GM18499 (cell line): ENCODE measurements around the gene ATP13A2.

Experiments used
- ATAC-seq: cut with Tn5 transposase; IDR thresholded peaks from one replicate; pipeline ENCODE4 v1.9.1; 2021; ENCODE audit warnings: moderate number of reproducible peaks; ENCODE audit not compliant: insufficient read depth, unreplicated experiment

Gene ATP13A2, protein sequence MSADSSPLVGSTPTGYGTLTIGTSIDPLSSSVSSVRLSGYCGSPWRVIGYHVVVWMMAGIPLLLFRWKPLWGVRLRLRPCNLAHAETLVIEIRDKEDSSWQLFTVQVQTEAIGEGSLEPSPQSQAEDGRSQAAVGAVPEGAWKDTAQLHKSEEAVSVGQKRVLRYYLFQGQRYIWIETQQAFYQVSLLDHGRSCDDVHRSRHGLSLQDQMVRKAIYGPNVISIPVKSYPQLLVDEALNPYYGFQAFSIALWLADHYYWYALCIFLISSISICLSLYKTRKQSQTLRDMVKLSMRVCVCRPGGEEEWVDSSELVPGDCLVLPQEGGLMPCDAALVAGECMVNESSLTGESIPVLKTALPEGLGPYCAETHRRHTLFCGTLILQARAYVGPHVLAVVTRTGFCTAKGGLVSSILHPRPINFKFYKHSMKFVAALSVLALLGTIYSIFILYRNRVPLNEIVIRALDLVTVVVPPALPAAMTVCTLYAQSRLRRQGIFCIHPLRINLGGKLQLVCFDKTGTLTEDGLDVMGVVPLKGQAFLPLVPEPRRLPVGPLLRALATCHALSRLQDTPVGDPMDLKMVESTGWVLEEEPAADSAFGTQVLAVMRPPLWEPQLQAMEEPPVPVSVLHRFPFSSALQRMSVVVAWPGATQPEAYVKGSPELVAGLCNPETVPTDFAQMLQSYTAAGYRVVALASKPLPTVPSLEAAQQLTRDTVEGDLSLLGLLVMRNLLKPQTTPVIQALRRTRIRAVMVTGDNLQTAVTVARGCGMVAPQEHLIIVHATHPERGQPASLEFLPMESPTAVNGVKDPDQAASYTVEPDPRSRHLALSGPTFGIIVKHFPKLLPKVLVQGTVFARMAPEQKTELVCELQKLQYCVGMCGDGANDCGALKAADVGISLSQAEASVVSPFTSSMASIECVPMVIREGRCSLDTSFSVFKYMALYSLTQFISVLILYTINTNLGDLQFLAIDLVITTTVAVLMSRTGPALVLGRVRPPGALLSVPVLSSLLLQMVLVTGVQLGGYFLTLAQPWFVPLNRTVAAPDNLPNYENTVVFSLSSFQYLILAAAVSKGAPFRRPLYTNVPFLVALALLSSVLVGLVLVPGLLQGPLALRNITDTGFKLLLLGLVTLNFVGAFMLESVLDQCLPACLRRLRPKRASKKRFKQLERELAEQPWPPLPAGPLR

DNA sequence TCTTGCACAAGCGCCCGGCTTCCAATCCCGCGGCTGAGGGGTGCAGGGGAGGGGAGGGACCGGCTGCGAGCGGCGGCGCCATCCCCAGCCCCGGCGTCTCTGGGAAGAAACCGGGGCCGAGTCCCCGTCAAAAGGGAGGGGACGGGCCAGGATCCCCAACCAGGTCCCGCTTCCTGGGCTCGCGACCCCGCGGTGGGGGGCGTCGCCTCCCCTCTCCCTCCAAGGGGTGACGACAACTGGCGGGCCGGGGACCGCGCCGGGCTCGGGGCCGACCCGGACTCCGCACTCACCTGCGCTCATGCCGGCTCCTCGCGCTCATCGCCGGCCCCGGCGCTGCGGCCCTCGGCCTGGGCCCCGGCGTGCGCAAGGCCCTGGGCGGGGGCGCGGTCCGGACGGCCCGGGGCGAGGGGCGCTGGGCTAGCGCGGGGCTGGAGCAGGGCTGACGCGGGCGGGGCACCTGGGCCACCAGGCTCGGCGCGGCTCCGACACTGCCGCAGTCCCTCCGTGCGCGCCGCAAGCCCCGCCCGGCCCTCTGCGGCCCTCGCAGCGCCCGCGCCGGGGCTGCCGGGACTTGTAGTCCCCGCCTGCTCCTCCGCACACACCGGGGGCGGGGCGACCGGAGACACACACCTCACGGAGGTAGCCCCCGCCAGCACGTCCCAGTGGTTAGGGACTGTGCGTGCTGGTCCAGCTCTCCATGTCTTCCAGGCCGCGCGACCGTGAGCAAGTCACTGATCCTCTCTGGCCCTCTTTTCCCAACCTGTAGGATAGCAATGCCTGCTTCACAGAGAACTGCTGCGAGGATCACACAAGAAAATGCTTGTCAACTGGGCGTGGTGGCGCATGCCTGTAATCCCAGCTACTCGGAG lies at the start of gene ATP13A2:
Gene ATP13A2, minus strand, starts transcription at position 490 of the 869 bp plus-strand sequence. Its CDS starts 190 bp downstream, at position 300.
- ATAC-seq = no peak

DNA sequence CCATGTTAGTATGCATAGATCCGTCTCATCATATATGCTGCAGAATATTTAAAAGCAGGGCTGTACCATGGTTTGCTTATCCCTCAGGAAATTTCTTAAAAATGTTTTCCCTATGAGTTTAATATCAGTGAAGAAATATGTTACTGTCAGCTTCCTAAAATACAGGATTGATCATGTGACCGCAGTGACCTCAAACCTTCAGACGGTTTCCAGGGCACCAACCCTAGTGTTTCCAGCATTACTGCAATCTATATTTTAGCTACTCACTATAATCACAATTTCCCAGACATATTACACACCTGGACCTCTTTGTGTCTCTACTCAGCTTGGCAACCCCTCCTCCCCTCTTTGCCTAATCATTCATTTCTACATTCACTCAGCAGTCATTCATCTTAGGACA lies 49.8 kb upstream of the ATP13A2 start:
- no peak for ATAC-seq

DNA sequence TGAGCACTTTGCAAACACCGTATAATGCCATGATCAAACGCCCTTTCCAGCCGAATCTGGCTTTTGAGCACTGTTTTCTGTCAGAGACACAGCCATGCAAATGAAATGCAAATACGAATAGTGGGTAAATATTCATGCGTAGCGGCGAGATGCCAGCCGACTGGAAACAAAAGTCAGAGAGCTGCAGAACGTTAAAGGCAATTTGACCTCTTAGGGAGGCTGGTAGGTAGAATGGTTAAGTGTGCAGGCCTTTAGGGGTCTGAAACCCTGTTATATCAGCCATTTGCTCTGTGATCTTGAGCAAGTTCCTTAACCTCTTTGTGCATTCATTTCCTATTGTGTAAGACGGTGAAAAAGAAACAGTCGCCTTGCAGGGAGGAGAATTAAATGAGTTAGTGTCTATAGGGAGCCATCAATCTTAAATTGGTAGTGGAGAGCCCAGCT lies 48.6 kb upstream of the ATP13A2 start:
- no peak for ATAC-seq

DNA sequence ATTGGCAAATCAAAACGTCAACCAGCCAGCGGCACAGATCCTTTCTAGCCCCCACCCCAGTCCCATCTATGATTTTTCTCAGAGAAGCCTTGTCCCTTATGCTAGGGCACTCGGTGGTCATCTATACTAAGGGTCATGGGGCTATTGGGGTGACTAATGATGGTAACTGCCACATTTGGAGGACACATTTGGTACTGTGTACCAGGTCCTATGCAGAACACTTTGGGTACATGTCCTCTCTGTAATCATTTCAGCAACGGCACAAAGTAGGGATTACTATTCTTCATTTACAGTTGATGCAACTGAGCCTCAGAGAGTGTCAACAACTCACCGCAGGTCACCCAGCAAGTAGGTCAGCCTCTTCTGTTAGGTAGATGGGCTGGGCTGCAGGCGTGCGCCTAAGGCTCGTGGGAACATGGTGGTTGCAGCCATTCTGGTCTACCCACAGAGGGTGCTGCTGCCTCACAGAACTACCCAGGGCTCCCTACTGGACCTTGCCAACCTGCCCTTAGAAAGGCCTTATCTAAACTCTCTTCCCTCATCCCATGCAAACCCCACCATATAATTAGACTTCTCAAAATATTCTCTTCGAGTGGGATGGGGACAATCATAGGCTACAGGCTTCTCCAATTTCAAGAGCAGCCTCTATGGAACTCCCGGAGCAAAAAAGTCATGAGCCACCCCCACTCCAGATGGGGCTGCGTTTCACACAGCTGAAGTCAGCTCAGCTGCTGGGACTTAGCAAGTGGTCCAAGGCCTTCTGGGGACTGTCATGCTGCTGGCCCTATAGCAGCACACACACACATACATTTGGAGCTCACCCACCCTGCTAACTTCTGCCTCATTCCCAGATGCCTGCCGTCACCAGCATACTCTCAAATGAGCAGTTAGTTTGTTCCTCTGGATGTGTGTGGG lies 47.9 kb upstream of the ATP13A2 start:
- no peak for ATAC-seq

DNA sequence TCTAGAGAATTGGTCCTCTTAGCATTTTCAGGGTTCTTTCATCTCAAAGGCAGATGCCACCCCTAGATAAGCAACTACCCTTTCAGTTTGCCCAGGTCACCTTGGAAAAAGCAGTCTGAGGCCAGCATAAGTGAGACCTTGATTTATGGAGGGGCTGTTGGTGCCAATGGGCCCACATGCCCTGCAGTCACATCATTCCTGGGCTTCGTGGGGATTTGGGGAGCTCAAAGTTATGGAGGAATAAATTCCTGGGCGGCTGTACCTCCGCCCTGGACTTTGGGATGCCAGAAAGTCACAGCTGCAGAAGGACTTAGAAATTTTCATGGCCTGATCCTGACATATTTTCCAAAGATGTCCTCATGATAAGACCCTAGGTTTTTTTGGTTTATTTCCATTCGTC lies 44.8 kb upstream of the ATP13A2 start:
- no peak for ATAC-seq

DNA sequence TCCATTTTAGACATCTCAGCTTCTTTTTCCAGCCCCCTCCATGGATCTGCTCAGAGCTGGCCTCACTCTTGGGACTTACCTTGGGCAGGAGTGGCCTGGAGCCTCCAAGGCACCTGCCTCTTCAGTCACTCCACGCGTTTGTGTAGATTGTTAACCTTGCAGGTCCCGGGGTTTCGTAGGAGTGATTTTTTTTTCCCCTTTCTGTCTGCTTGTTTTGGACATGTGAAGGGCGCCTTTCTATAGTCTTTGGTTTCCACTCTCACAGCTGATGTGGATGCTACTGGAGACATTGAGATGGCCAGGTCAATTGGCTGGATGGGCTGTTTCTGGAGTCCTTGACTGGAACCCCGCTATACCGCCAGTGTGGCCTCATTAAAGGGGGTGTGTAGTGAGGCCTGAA lies 44.1 kb upstream of the ATP13A2 start:
- no peak for ATAC-seq

DNA sequence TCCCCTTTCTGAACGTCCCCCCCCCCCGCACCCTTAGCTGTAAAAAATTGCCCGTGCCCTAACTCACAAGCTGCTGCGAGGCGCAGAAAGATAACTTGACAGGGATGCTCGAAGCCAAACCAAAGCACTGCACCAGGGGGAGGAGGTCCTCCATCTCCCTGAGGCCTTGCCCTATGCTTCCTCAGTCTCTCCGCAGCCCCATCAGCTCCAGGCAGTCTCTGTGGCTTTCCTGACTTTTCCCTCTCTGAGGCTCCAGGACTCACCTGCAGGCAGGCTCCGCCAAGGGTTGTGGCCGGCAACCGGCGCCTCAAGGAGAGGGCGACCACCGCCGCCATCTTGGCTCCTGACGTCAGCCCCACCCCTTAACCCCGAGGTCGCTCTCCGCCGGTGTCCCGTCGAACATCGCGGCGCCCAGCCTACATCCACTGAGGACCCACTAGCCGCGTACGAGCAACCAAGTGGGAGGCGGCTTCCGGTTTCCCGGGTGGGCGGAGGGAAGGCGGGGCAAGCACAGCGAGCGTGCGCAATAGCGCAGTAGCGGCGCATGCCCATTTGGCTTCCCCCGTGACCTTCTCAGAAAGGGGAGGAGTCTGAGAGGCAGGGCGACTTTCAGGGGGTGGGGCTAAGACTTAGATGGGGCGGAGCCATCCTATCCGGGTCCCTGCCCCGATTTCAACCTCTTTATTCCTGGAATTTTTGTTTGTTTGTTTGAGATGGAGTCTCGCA lies 42.1 kb upstream of the ATP13A2 start, which contains the start of gene SDHB:
Gene SDHB, minus strand, starts transcription at position 348 of the 726 bp plus-strand sequence. Its CDS starts 13 bp downstream, at position 335.
- ATAC-seq = peak; percentile 84

DNA sequence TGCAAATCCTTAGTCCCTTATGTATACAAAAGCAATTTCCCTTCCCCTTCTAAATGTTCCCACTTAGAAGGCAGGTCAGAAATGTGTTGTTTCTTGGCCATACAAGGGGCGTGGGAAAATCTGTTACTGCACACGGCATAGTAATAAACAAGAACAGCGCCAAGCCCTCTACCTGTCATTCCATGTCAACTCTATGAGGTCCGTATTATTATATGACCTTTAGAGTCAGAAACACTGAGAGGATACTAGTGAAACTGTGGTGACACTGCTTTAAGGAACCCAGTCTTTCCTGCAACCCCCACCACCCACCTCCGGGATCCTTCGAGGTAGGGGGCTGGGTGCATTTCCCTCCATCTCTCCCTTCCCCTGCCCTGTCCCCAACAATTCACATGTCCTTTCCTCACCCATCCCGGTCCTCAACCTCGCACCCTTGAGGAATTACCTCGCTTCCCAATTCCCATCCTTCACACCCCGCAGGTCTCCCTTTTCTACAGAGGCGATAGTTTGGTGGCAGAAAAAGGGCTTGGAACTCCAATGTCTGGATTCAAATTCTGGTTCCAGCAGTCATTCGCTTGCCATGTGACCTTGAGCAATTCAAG lies 41.5 kb upstream of the ATP13A2 start:
- ATAC-seq = no peak

DNA sequence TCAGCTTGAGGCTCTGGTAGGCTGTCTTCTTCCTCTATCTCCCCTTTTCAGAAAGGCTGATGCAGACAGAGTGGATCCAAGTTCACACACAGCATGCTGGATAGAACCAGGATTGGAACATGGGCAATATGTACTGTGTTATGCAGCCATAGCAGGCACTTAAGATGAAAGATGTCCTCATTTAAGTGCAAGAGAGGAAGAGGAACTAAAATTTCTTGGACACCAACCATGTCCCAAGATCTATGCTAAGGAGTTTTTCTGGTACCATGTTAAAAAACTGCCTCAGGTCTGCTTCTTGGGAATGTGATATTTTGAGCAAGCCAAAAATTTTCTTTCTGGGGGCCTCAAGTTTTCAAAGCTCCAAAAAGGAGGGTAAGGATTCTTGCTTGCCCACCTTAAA lies 40.9 kb upstream of the ATP13A2 start:
- no peak for ATAC-seq

DNA sequence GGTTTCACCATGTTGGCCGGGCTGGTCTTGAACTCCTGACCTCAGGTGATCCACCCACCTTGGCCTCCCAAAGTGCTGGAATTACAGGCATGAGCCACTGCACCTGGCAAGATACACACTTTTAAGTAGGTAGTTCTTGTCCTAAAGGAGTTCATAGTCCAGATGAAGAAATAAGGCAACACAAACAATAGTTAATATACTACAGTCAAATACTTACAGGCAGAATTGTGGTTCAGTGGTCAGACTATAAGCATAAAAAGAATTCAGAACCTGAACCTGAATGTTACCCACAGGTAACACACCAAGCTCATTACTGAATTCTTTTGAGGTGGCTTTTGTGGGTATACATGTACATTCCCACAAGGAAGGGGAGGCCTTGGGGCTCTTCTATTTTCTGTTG lies 40.3 kb upstream of the ATP13A2 start:
- ATAC-seq = no peak

DNA sequence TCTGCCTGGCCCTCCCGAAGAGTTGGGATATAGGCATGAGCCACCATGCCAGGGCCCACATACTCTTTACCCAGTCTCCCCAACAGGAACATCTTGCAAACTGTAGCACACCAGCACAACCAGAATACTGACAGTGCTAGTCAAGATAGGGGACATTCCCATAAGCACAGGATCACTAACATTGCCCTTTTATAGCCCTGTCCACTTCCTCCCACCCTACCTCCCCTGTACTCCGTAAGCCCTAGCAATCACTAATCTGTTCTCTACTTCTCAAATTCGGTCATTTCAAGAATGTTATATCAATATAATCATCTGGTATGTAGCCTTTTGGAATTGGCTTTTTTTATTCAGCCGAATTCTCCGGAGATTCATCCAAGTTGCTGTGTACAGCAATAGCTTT lies 36.2 kb upstream of the ATP13A2 start:
- no peak for ATAC-seq

DNA sequence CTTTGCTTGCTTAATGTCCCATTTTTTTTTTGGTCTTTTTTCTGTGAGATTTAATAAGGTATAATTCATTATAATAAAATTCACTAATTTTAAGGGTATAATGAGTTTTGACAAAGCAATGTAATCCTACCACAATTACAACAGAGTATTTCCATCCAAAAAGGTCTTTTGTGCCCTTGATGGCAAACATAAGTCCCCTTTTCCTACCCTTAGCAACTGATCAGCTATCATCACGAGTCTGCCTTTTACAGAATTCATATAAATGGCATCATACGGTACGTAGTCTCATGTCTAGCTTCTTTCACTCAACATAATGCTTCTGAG lies 34.6 kb upstream of the ATP13A2 start:
- ATAC-seq = no peak

DNA sequence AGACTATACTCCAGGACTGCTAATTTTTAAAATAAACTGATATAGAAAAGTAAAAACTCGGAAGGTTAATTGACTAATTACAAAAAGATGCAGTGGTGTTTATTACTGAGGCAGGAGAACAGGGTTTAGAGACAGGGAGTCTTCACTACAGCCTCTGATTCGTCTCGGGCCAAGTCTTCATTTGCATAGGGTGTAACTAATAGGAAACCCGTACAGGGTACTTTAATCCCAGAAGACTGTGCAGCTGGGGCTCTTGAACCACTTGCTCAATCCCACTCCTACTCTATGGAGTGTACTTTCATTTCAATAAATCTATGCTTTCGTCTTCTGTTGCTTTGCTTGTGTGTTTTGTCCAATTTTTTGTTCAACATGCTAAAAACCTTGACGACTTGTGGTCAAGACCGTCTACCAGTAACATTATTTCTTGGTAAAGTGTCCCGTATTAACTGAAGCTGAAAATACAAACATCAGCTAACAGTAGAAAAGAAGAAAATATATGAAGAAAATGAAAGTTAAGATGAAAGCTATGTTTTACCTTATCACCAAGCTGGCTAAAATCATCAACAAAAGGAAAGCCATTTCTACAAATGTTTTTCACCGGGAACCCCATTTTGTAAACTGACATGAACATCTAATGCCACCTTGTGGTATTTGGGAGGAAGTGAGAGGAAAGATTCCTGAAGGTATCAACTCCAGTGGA lies 34.1 kb upstream of the ATP13A2 start:
- ATAC-seq = no peak

DNA sequence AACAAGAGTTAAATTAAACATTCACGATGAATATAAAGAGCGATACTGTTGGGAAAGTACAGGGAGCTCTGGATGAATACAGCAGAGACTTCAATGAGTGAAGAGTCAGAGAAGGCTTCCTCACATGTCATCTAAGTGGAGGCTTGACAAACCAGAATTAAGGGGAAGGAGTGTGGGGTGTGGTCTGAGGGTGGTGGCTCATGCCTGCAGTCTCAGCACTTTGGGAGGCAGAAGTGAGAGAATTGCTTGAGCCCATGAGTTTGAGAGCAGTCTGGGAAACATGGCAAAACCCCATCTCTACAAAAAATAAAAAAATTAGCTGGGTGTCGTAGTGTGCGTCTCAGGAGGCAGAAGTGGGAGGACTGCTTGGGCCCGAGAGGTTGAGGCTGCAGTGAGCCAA lies 33.4 kb upstream of the ATP13A2 start:
- ATAC-seq = no peak

DNA sequence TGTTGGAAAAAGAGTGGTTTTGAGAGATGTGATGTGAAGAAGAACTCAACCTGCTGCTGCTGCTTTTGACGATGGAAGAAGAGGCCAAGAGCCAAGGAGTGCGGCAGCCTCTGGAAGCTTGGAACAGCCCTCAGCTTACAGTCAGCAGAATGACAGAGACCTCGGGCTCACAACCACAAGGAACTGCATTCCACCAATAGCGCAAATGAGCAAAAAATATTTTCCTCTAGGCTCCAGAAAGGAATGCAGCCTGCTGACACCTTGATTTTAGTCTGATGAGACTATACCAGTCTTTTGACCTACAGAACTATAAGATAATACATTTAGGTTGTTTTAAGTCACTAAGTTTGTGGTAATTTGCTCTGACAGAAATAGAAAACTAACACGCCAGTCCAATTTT lies 31.9 kb upstream of the ATP13A2 start:
- ATAC-seq = no peak

DNA sequence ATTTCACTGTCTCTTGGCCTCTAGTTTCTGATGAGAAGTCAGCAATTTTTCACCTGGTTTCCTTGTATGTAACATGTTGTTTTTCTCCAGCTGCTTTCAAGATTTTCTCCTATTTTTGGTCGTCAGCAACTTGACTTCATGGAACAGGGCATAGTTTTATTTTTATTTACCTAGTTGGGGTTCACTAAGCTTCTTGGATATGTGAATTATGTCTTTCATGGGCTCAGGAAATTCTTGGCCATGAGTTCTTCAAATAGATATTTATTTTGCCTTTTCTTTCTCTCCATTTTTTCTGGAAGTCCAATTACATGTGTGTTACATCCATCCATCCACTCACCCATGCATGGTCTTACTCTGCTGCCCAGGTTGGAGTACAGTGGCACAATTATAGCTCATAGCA lies 28.4 kb upstream of the ATP13A2 start:
- ATAC-seq = no peak

DNA sequence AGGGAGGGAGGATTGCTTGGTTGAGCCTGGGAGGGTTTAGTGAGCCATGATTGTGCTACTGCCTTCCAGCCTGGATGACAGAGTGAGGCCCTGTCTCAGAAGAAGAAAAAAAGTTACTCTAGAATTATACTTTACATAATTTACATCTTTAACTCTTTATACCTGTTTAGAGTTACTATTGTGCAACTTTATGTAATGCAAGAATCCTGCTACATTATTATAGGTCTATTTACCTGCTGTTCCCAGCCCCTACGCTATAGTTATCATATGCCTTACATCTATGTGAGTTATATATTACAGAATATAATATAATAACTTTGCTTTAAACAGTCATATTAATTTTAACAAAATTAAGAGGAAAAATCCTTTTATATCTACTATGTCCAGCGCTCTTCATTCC lies 27.8 kb upstream of the ATP13A2 start:
- ATAC-seq = no peak
